Activated naive CD8-positive, alpha-beta T cell treated with anti-CD3 and anti-CD28 coated beads for 36 hours (primary cell): ENCODE measurements around the gene DYNLRB1. TPM values are rescaled to one million over a fixed set of nuclear protein-coding genes. Genes with fewer than 3 reads are reported as not detected.

Experiments used
- DNase-seq: peaks from one replicate; pipeline ENCODE4 v3.0.0; 2021
- H3K27ac Mint-ChIP-seq: one replicate; pipeline ENCODE4 v1.8.0; 2022; ENCODE audit warnings: mild to moderate bottlenecking, moderate library complexity, mixed read lengths
- H3K27me3 Mint-ChIP-seq: one replicate; pipeline ENCODE4 v1.8.0; 2022; ENCODE audit warnings: mild to moderate bottlenecking, mixed read lengths
- H3K36me3 Mint-ChIP-seq: one replicate; pipeline ENCODE4 v1.8.0; 2021; ENCODE audit warnings: mild to moderate bottlenecking, mixed read lengths
- H3K4me1 Mint-ChIP-seq: one replicate; pipeline ENCODE4 v1.8.0; 2021; ENCODE audit warnings: mixed read lengths
- H3K4me3 Mint-ChIP-seq: one replicate; pipeline ENCODE4 v1.8.0; 2022; ENCODE audit warnings: mild to moderate bottlenecking, moderate library complexity, mixed read lengths
- H3K9me3 Mint-ChIP-seq: one replicate; pipeline ENCODE4 v1.8.0; 2022; ENCODE audit warnings: mixed read lengths
- total RNA-seq, 2 experiments: library from RNA; stranded (reverse); gene quantifications; one replicate each; pipeline ENCODE4 v1.2.3, GENCODE V29; 2021

The DYNLRB1 gene
- total RNA-seq, 2 experiments from 2014 or later, result 72.0 to 76.9 TPM

DNA sequence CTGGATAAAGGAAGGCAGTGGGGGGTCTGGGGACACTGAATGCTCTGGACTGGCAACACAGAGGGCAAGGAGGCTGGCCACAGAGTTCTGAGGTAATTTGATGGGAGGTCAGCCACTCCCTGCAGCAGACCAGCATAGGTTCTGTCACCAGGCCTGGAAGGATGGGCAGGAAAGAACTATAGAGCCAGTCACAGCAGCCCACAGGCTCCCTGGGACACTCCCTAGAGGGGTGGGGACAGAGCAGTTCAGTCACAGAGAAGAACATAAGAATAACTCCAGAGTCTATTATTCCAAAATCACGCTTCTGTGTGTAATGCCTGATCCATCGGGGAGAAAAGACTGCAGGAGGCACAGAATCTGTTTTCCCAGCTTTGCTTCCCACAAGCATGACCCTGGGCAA lies 19.6 kb downstream of the DYNLRB1 start:
- DNase-seq, result no peak
- Mint-ChIP-seq H3K4me3 (no peak overlapping the region), H3K36me3 (peaks cover 10% of the 10 kb centered on the region), H3K27ac (no peak overlapping the region), H3K9me3 (no peaks in the 10 kb centered on the region), H3K4me1 (no peaks in the 10 kb centered on the region), H3K27me3 (no peaks in the 10 kb centered on the region)

DNA sequence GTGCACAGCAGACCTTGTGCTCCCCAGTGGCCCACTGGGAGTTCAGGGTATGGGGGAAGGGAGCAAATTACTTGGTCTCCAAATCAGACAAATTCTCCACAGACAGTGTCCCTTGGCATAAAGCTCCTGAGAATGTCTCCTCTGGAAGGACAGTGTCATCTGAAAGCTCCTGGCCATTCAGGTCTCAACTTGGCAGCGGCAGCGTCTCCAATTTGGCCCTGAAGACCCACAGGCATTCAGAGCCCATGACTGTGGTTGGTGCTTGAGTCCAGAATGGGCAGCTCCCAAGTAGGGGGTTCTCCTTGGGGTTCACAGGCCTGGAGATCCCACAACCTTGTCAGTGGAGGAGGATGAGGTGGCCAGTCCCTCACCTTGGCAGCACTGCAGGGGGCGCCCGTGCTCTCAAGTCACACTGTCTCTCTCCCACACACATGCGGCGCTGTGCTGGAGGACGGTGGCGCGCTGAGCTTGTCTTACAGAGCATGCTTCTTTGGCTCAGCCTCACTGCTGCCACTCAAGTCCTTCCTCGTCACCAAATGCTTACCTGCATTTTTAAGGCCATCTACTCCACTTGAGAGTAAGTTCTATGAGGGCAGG lies 20.7 kb downstream of the DYNLRB1 start:
- Mint-ChIP-seq H3K27me3 (no peaks in the 10 kb centered on the region), H3K27ac (no peak overlapping the region), H3K9me3 (no peaks in the 10 kb centered on the region), H3K4me1 (peaks cover 6% of the 10 kb centered on the region), H3K4me3 (no peak overlapping the region), H3K36me3 (peaks cover 9% of the 10 kb centered on the region)
- peak; percentile 35 for DNase-seq

DNA sequence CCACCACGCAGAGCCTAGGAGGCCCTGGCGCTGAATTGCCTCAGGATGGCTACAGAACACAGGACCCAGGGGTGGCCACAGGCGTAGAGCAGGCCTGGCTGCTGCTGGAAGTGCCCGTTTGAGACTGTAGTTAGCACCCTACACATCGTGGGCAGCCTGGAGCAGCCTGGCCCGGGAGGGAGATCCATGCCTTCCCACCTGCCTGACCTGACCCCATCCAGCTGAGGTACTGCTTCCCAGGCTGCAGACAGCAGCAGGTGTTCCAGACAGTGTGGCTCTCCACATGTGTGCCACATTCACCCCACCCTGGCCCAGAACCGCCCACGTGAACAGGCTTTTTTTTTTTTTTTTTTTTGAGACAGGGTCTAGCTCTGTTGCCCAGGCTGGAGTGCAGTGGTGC lies 21.4 kb downstream of the DYNLRB1 start:
- H3K4me3 Mint-ChIP-seq, result no peak overlapping the region
- H3K36me3 Mint-ChIP-seq, result peaks cover 9% of the 10 kb centered on the region
- no peak for DNase-seq
- H3K4me1 Mint-ChIP-seq, result peaks cover 6% of the 10 kb centered on the region
- no peaks in the 10 kb centered on the region for H3K9me3 Mint-ChIP-seq
- H3K27me3 Mint-ChIP-seq, result no peaks in the 10 kb centered on the region
- no peak overlapping the region for H3K27ac Mint-ChIP-seq

- Mint-ChIP-seq H3K9me3 (no peaks in the 10 kb centered on the region), H3K4me3 (no peak overlapping the region), H3K4me1 (peaks cover 6% of the 10 kb centered on the region), H3K27ac (no peak overlapping the region), H3K27me3 (no peaks in the 10 kb centered on the region), H3K36me3 (peaks cover 9% of the 10 kb centered on the region)
- DNase-seq, result peak; percentile 50
Measured at GRCh38 chr20:34538671-34539123, 22.5 kb downstream of the DYNLRB1 start.

GRCh38 chr20:34539756-34540155 lies 23.5 kb downstream of the DYNLRB1 start:
- H3K27me3 Mint-ChIP-seq, result no peaks in the 10 kb centered on the region
- no peak overlapping the region for H3K27ac Mint-ChIP-seq
- H3K4me1 Mint-ChIP-seq, result peaks cover 16% of the 10 kb centered on the region
- H3K9me3 Mint-ChIP-seq, result no peaks in the 10 kb centered on the region
- H3K36me3 Mint-ChIP-seq, result peaks cover 9% of the 10 kb centered on the region
- H3K4me3 Mint-ChIP-seq, result no peak overlapping the region
- DNase-seq, result no peak

GRCh38 chr20:34540596-34541263 lies 24.5 kb downstream of the DYNLRB1 start:
- H3K36me3 Mint-ChIP-seq, result peaks cover 9% of the 10 kb centered on the region
- H3K9me3 Mint-ChIP-seq, result no peaks in the 10 kb centered on the region
- no peak overlapping the region for H3K4me3 Mint-ChIP-seq
- H3K27ac Mint-ChIP-seq, result peak overlapping the region; percentile 72
- peaks cover 18% of the 10 kb centered on the region for H3K4me1 Mint-ChIP-seq
- H3K27me3 Mint-ChIP-seq, result no peaks in the 10 kb centered on the region
- DNase-seq, result no peak

- peaks cover 6% of the 10 kb centered on the region for H3K36me3 Mint-ChIP-seq
- H3K9me3 Mint-ChIP-seq, result no peaks in the 10 kb centered on the region
- H3K4me3 Mint-ChIP-seq, result no peak overlapping the region
- H3K27me3 Mint-ChIP-seq, result peaks cover 4% of the 10 kb centered on the region
- H3K27ac Mint-ChIP-seq, result peak overlapping the region; percentile 72
- peaks cover 18% of the 10 kb centered on the region for H3K4me1 Mint-ChIP-seq
- no peak for DNase-seq
Measured at GRCh38 chr20:34541264-34541901, 25.2 kb downstream of the DYNLRB1 start.

- no peak for DNase-seq
- Mint-ChIP-seq H3K4me1 (peaks cover 18% of the 10 kb centered on the region), H3K4me3 (no peak overlapping the region), H3K27ac (no peak overlapping the region), H3K36me3 (peaks cover 6% of the 10 kb centered on the region), H3K27me3 (peaks cover 8% of the 10 kb centered on the region), H3K9me3 (no peaks in the 10 kb centered on the region)
Measured at GRCh38 chr20:34541917-34542316, 25.7 kb downstream of the DYNLRB1 start.

- no peak for DNase-seq
- H3K27ac Mint-ChIP-seq, result no peak overlapping the region
- H3K9me3 Mint-ChIP-seq, result no peaks in the 10 kb centered on the region
- H3K4me3 Mint-ChIP-seq, result no peak overlapping the region
- peaks cover 9% of the 10 kb centered on the region for H3K27me3 Mint-ChIP-seq
- peaks cover 6% of the 10 kb centered on the region for H3K36me3 Mint-ChIP-seq
- peaks cover 18% of the 10 kb centered on the region for H3K4me1 Mint-ChIP-seq
Measured at GRCh38 chr20:34542439-34542838, 26.2 kb downstream of the DYNLRB1 start.

- no peak for DNase-seq
- H3K4me3 Mint-ChIP-seq, result no peak overlapping the region
- peaks cover 18% of the 10 kb centered on the region for H3K4me1 Mint-ChIP-seq
- H3K27me3 Mint-ChIP-seq, result peaks cover 9% of the 10 kb centered on the region
- H3K27ac Mint-ChIP-seq, result no peak overlapping the region
- no peaks in the 10 kb centered on the region for H3K9me3 Mint-ChIP-seq
- peaks cover 6% of the 10 kb centered on the region for H3K36me3 Mint-ChIP-seq
Measured at GRCh38 chr20:34543463-34544056, 27.3 kb downstream of the DYNLRB1 start.

DNA sequence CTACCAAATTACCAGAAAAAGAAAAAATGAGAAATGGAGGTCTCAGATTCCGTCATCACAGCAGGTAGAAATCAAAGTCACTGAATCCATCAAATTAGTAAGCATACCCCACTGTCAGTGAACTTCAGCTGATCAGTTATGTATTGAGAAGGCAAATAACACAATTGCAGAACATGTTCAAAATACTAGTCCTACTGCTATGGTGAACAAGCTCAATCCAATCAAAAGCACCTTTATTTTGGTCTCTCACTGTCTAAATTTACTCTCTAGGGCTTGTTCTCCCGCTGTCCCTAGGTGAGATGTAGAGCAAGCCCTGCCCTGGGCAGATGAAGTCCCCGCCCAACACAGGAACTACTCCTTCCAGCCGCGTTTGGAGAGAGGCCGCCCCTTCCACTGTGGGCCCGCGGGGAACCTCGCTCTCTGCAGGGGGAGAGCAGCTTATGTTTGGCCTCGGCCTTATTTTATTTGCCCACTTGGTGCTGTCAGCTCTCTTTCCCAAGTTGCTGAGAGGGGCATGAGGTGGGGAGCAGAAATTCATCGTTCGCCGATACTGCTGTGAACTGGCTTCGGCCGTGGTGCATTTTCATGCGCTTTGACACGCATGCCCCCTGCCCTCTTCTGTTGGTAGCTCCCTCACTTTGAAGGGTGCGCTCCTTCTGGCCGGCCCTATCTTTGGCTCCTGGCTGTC lies 28.0 kb downstream of the DYNLRB1 start:
- DNase-seq, result peak; percentile 14

GRCh38 chr20:34546751-34547181 lies 30.5 kb downstream of the DYNLRB1 start:
- Mint-ChIP-seq H3K27me3 (peaks cover 9% of the 10 kb centered on the region), H3K27ac (no peak overlapping the region), H3K4me1 (peaks cover 15% of the 10 kb centered on the region), H3K9me3 (no peaks in the 10 kb centered on the region), H3K4me3 (no peak overlapping the region), H3K36me3 (peaks cover 2% of the 10 kb centered on the region)
- DNase-seq, result no peak

More for the DNA sequence above, 28.0 kb downstream of the DYNLRB1 start:
- Mint-ChIP-seq H3K27ac (no peak overlapping the region), H3K9me3 (no peaks in the 10 kb centered on the region), H3K36me3 (peaks cover 6% of the 10 kb centered on the region), H3K4me1 (peaks cover 19% of the 10 kb centered on the region), H3K27me3 (peaks cover 9% of the 10 kb centered on the region), H3K4me3 (peak overlapping the region; percentile 43)

DNA sequence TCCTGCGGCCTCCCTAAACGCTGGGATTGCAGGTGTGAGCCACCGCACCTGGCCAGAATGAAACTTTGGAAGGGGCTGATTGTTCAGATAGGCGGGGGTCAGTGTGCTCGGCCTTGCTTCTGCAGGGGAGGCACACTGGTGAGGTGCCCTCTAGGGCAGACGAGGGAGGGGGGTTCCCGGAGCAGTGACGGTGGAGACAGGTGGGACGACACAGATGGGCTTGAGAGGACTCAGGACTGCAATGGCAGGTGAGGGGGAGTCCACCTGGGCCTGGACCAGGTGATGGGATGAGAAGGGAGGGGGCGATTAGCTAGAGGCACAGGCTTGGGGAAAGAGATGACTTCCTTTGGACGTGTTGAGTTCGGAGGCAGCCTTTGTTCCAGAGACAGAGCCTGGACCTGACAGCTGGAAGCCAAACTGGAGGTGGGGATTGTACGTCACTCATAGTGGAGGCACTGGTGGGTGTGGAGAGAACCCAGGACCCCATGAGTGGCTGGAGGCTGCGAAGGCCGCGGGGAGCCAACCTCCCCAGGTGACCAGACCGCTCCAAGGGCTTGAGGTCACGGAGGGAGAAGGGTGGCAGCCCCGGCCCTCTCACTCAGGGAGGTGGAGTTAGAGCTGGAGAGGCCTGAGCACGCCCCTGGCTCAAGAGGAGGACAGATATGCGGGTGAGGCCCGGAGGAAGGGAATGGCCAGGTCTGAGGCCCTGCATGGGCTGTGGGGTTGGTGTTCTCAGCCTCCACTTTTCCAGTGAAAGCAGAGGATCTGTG lies 31.8 kb downstream of the DYNLRB1 start:
- H3K27me3 Mint-ChIP-seq, result peaks cover 9% of the 10 kb centered on the region
- no peak for DNase-seq
- peaks cover 2% of the 10 kb centered on the region for H3K36me3 Mint-ChIP-seq
- H3K27ac Mint-ChIP-seq, result no peak overlapping the region
- peaks cover 15% of the 10 kb centered on the region for H3K4me1 Mint-ChIP-seq
- no peak overlapping the region for H3K4me3 Mint-ChIP-seq
- H3K9me3 Mint-ChIP-seq, result no peaks in the 10 kb centered on the region

DNA sequence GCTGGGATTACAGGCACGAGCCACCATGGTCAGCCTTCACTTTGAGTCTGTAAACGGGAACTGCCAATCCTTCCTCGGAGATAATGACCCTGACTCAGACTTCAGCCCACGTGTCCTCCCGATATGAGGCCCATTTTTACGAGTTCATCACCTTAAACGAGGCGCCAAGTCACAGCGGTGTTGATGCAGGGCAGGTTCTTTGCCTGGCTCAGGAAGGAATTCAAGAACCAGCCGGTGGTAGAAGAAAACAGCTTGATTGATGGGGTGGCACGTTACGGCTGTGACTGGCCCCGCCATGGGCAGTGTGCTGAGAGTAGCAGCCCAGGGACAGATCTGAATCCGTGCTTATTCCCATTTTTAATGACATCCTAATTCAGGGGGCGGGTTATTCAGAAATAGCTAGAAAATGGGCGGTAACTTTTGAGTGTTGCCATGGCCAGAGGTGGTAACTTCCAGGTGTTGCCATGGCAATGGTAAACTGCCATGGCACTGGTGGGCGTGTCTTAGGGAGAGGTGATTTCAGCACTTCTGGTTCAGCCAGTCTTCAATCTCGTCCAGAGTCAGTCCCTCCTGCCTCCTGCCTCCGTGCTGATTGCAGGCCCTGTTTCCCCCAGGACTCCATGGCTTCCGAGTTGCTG lies 33.2 kb downstream of the DYNLRB1 start:
- no peak overlapping the region for H3K27ac Mint-ChIP-seq
- peaks cover 9% of the 10 kb centered on the region for H3K4me1 Mint-ChIP-seq
- peaks cover 9% of the 10 kb centered on the region for H3K27me3 Mint-ChIP-seq
- no peak overlapping the region for H3K4me3 Mint-ChIP-seq
- DNase-seq, result no peak
- H3K9me3 Mint-ChIP-seq, result no peaks in the 10 kb centered on the region
- no peaks in the 10 kb centered on the region for H3K36me3 Mint-ChIP-seq
